Measurements from ENCODE around the gene CCDC91.

DNA sequence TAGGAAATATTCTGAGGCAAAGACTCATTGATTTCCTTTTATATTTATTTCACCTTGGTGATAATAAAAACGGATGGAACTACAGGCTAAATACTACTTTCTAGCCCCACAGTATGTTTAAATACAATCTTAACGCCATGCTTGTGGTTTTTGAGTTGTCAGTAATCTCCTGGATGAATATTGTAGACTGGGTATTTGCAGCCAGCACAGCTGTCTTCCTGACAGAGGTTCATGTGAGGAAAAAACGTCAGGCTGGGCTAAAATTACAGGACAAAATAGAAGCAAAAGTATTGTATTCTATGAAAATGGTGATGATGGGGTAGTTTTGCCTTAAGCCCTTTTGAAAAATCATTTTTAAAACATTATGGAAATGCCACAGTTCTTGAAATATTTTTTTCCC, 140.9 kb downstream of the CCDC91 start:
- TF ChIP-seq POLR2AphosphoS5 (IDR thresholded peaks at IDR 0.05; ENCODE audit: low read depth, low read length), result no peak
- no peak for TF ChIP-seq TAF1 (IDR thresholded peaks at IDR 0.05; ENCODE audit: borderline replicate concordance, insufficient read depth, low read length)

Measured in PFSK-1 (cell line).